Hepatocyte (in vitro differentiated cells): Measurements from ENCODE around the gene FBRSL1.

Experiments
- EZH2 ChIP-seq: fragments of 200-600 bp; sonication (generic); IDR thresholded peaks from 2 replicates; pipeline ENCODE4 v1.6.1; 2016; ENCODE audit warnings: antibody characterized with exemption, mild to moderate bottlenecking, borderline replicate concordance
- EZH2phosphoT487 ChIP-seq: fragments of 200-600 bp; sonication (generic); IDR thresholded peaks from one replicate; pipeline ENCODE4 v1.6.1; 2018; ENCODE audit warnings: antibody characterized with exemption, mild to moderate bottlenecking, low read depth, moderate library complexity; ENCODE audit not compliant: unreplicated experiment, severe bottlenecking
- TF ChIP-seq, protein P1 (sequence below): fragments of 200-600 bp; sonication (generic); IDR thresholded peaks from 2 replicates; pipeline ENCODE4 v1.5.1; 2016; ENCODE audit warnings: antibody characterized with exemption, mild to moderate bottlenecking; ENCODE audit not compliant: poor library complexity

GRCh38 chr12:132535019-132535418 is 45.1 kb downstream of the FBRSL1 start:
- TF ChIP-seq, protein P1, sequence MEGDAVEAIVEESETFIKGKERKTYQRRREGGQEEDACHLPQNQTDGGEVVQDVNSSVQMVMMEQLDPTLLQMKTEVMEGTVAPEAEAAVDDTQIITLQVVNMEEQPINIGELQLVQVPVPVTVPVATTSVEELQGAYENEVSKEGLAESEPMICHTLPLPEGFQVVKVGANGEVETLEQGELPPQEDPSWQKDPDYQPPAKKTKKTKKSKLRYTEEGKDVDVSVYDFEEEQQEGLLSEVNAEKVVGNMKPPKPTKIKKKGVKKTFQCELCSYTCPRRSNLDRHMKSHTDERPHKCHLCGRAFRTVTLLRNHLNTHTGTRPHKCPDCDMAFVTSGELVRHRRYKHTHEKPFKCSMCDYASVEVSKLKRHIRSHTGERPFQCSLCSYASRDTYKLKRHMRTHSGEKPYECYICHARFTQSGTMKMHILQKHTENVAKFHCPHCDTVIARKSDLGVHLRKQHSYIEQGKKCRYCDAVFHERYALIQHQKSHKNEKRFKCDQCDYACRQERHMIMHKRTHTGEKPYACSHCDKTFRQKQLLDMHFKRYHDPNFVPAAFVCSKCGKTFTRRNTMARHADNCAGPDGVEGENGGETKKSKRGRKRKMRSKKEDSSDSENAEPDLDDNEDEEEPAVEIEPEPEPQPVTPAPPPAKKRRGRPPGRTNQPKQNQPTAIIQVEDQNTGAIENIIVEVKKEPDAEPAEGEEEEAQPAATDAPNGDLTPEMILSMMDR, result no peak
- TF ChIP-seq EZH2phosphoT487 (no peak), EZH2 (no peak)
